ENCODE results near the gene NDUFA6. TPM values are rescaled to one million over a fixed set of nuclear protein-coding genes. Genes with fewer than 3 reads are reported as not detected.

Gene NDUFA6
- total RNA-seq, 1 donor from 2014 or later, result 52.6 TPM

DNA sequence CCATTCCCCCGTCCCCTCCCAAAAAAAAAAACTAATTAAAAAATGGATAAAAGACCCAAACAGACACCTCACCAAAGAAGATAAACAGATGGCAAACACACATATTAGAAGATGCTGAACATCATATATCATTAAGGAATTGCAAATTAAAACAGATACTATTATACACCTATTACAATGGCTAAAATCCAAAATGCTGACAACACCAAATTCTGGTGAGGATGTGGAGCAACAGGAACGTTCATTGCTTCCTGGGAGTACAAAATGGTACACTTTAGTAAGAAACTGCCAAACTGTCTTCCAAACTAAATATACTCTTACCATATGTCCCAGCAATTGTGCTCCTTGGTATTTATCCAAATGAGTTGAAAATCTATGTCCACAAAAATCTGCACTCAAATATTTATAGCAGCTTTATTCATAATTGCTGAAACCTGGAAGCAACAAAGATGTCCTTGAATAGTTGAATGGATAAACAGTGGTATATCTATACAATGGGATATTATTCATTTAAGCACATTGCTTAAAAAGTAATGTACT is 39.9 kb downstream of the NDUFA6 start:
- Mint-ChIP-seq H3K4me3 (no peak overlapping the region), H3K27ac (no peak overlapping the region), H3K9me3 (peaks cover 4% of the 10 kb centered on the region), H3K4me1 (no peaks in the 10 kb centered on the region), H3K36me3 (no peaks in the 10 kb centered on the region), H3K27me3 (ENCODE audit: low read depth) (no peaks in the 10 kb centered on the region)
- no peak for DNase-seq (ENCODE audit: low spot score in 2 of 2, unreplicated experiment in 2 of 2)
- TF ChIP-seq, protein P1, sequence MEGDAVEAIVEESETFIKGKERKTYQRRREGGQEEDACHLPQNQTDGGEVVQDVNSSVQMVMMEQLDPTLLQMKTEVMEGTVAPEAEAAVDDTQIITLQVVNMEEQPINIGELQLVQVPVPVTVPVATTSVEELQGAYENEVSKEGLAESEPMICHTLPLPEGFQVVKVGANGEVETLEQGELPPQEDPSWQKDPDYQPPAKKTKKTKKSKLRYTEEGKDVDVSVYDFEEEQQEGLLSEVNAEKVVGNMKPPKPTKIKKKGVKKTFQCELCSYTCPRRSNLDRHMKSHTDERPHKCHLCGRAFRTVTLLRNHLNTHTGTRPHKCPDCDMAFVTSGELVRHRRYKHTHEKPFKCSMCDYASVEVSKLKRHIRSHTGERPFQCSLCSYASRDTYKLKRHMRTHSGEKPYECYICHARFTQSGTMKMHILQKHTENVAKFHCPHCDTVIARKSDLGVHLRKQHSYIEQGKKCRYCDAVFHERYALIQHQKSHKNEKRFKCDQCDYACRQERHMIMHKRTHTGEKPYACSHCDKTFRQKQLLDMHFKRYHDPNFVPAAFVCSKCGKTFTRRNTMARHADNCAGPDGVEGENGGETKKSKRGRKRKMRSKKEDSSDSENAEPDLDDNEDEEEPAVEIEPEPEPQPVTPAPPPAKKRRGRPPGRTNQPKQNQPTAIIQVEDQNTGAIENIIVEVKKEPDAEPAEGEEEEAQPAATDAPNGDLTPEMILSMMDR (IDR thresholded peaks at IDR 0.05; ENCODE audit: unreplicated experiment), result no peak

DNA sequence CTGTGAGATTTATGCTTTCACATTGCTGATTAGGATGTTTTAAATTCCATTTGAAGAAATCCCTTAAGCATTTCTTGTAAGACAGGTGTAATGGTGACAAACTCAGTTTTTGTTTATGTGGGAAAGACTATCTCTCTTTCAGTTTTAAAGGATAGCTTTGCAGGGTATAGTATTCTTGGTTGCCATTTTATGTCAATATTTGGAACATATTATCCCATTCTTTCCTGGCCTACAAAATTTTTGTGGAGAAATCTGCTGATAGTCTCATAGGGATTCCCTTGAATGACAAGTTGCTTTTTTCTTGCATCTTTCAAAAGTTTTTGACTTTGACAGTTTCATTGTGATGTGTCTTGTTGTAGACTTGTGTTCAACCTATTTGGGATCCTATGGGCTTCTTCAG is 48.8 kb downstream of the NDUFA6 start:
- no peak overlapping the region for H3K4me3 Mint-ChIP-seq
- peaks cover 5% of the 10 kb centered on the region for H3K36me3 Mint-ChIP-seq
- peaks cover 22% of the 10 kb centered on the region for H3K9me3 Mint-ChIP-seq
- peaks cover 16% of the 10 kb centered on the region for H3K27me3 Mint-ChIP-seq (ENCODE audit: low read depth)
- DNase-seq (ENCODE audit: low spot score in 2 of 2, unreplicated experiment in 2 of 2), result no peak
- no peaks in the 10 kb centered on the region for H3K4me1 Mint-ChIP-seq
- H3K27ac Mint-ChIP-seq, result no peak overlapping the region
- TF ChIP-seq, protein P1 (IDR thresholded peaks at IDR 0.05; ENCODE audit: unreplicated experiment), result no peak

DNA sequence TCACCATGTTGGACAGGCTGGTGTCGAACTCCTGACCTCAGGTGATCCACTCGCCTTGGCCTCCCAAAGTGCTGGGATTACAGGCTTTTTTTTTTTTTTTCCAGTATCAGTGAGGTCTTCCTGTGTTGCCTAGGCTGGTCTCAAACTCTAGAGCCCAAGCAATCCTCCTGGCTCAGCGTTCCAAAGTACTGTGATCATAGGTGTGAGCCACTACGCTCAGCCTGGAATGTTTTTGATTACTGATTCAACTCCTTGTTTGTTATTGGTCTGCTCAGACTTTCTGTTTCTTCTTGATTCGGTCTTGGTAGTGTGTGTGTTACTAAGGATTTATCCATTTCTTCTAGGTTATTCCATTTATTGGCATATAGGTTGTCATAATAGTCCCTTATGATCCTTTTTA is 51.3 kb downstream of the NDUFA6 start:
- Mint-ChIP-seq H3K4me3 (no peak overlapping the region), H3K27ac (no peak overlapping the region), H3K4me1 (no peaks in the 10 kb centered on the region), H3K27me3 (ENCODE audit: low read depth) (peaks cover 16% of the 10 kb centered on the region), H3K9me3 (peaks cover 22% of the 10 kb centered on the region), H3K36me3 (peaks cover 5% of the 10 kb centered on the region)
- DNase-seq (ENCODE audit: low spot score in 2 of 2, unreplicated experiment in 2 of 2), result no peak
- TF ChIP-seq, protein P1 (IDR thresholded peaks at IDR 0.05; ENCODE audit: unreplicated experiment), result no peak

Other genes with a start within 250 kb of the NDUFA6 start
- not detected in 3 replicates for gene SHISA8, start 175.7 kb downstream of the NDUFA6 start, total RNA-seq
- 3.1 to 3.5 TPM (median 3.3 TPM) in 3 replicates for gene TNFRSF13C, start 164.0 kb downstream of the NDUFA6 start, total RNA-seq
- gene CENPM, start 143.6 kb downstream of the NDUFA6 start, total RNA-seq, result 12.5 to 14.9 TPM (median 13.3 TPM) in 3 replicates
- gene SEPTIN3, start 121.3 kb downstream of the NDUFA6 start, total RNA-seq, result 8.8 to 9.0 TPM (median 9.0 TPM) in 3 replicates
- not detected in 3 replicates for gene WBP2NL, start 92.0 kb downstream of the NDUFA6 start, total RNA-seq
- 19.4 to 20.7 TPM (median 19.5 TPM) in 3 replicates for gene NAGA, start 20.0 kb downstream of the NDUFA6 start, total RNA-seq
- gene PHETA2, start 16.5 kb downstream of the NDUFA6 start, total RNA-seq, result 7.8 to 8.3 TPM (median 8.1 TPM) in 3 replicates
- gene SMDT1, start 11.1 kb downstream of the NDUFA6 start, total RNA-seq, result 71.0 to 87.4 TPM (median 78.9 TPM) in 3 replicates
- gene CYP2D6, start 40.0 kb upstream of the NDUFA6 start, total RNA-seq, result 6.3 to 7.2 TPM (median 6.4 TPM) in 3 replicates
- 77.4 to 82.2 TPM (median 80.7 TPM) in 3 replicates for gene TCF20, start 179.9 kb upstream of the NDUFA6 start, total RNA-seq

Measured in mesothelial cell of epicardium (in vitro differentiated cells).